ENCODE measurements around the gene DTNBP1. TPM values are rescaled to one million over a fixed set of nuclear protein-coding genes. Genes with fewer than 3 reads are reported as not detected.
"Not testable (repeated sequence)": the region's sequence is repeated elsewhere in the genome, so short reads cannot be mapped to it uniquely, and the experiment has no call there.

Gene DTNBP1
- total RNA-seq, 2 experiments from 2014 or later: 14.6 to 16.3 TPM

GRCh38 chr6:15543332-15543917, 119.4 kb downstream of the DTNBP1 start:
- H3K36me3 Mint-ChIP-seq (ENCODE audit: low read depth); H3K27me3 Mint-ChIP-seq (ENCODE audit: low read depth); DNase-seq; H3K4me3 Mint-ChIP-seq; H3K4me1 Mint-ChIP-seq (ENCODE audit: low read depth); H3K27ac Mint-ChIP-seq; H3K9me3 Mint-ChIP-seq; CTCF ChIA-PET; intact Hi-C loops (cut with micrococcal nuclease): not testable (repeated sequence)

- Mint-ChIP-seq H3K4me3 (no peak overlapping the region), H3K36me3 (ENCODE audit: low read depth) (peaks cover 8% of the 10 kb centered on the region), H3K27ac (no peak overlapping the region), H3K9me3 (peaks cover 8% of the 10 kb centered on the region), H3K27me3 (ENCODE audit: low read depth) (no peaks in the 10 kb centered on the region), H3K4me1 (ENCODE audit: low read depth) (no peaks in the 10 kb centered on the region)
- intact Hi-C loops (cut with micrococcal nuclease): no loop called here
- no peak for DNase-seq
- CTCF ChIA-PET: interaction anchor here (0.6 kb wide), 1 partner anchor 76 kb away, joined by 5 read pairs; no protein-coding TSS in a partner anchor
Measured at GRCh38 chr6:15539722-15540270, 123.0 kb downstream of the DTNBP1 start.

- intact Hi-C loops (cut with micrococcal nuclease): no loop called here
- no peaks in the 10 kb centered on the region for H3K4me1 Mint-ChIP-seq (ENCODE audit: low read depth)
- peaks cover 6% of the 10 kb centered on the region for H3K36me3 Mint-ChIP-seq (ENCODE audit: low read depth)
- no peak overlapping the region for H3K4me3 Mint-ChIP-seq
- H3K27ac Mint-ChIP-seq: no peak overlapping the region
- CTCF ChIA-PET: interaction anchor here (0.8 kb wide), 1 partner anchor 166 kb away, joined by 3 read pairs; no protein-coding TSS in a partner anchor
- H3K9me3 Mint-ChIP-seq: peaks cover 3% of the 10 kb centered on the region
- no peak for DNase-seq
- no peaks in the 10 kb centered on the region for H3K27me3 Mint-ChIP-seq (ENCODE audit: low read depth)
Measured at GRCh38 chr6:15538766-15539495, 123.9 kb downstream of the DTNBP1 start.

- H3K36me3 Mint-ChIP-seq (ENCODE audit: low read depth): peaks cover 2% of the 10 kb centered on the region
- H3K27me3 Mint-ChIP-seq (ENCODE audit: low read depth): no peaks in the 10 kb centered on the region
- H3K9me3 Mint-ChIP-seq: no peaks in the 10 kb centered on the region
- intact Hi-C loops (cut with micrococcal nuclease): no loop called here
- H3K4me1 Mint-ChIP-seq (ENCODE audit: low read depth): no peaks in the 10 kb centered on the region
- H3K27ac Mint-ChIP-seq: no peak overlapping the region
- H3K4me3 Mint-ChIP-seq: no peak overlapping the region
- no peak for DNase-seq
- CTCF ChIA-PET: interaction anchor here (0.8 kb wide), 1 partner anchor 167 kb away, joined by 3 read pairs; no protein-coding TSS in a partner anchor
Measured at GRCh38 chr6:15538106-15538505, 124.7 kb downstream of the DTNBP1 start.

GRCh38 chr6:15536198-15536955, 126.5 kb downstream of the DTNBP1 start:
- CTCF ChIA-PET: no interaction called here
- Mint-ChIP-seq H3K27me3 (ENCODE audit: low read depth) (no peaks in the 10 kb centered on the region), H3K4me3 (no peak overlapping the region), H3K36me3 (ENCODE audit: low read depth) (peaks cover 6% of the 10 kb centered on the region), H3K27ac (no peak overlapping the region), H3K9me3 (no peaks in the 10 kb centered on the region), H3K4me1 (ENCODE audit: low read depth) (no peaks in the 10 kb centered on the region)
- DNase-seq: no peak
- intact Hi-C loops (cut with micrococcal nuclease): no loop called here

GRCh38 chr6:15535495-15536197, 127.2 kb downstream of the DTNBP1 start:
- Mint-ChIP-seq H3K36me3 (ENCODE audit: low read depth) (peaks cover 11% of the 10 kb centered on the region), H3K27ac (no peak overlapping the region), H3K27me3 (ENCODE audit: low read depth) (no peaks in the 10 kb centered on the region), H3K9me3 (no peaks in the 10 kb centered on the region), H3K4me1 (ENCODE audit: low read depth) (peaks cover 6% of the 10 kb centered on the region), H3K4me3 (no peak overlapping the region)
- CTCF ChIA-PET: no interaction called here
- intact Hi-C loops (cut with micrococcal nuclease): no loop called here
- DNase-seq: no peak

- DNase-seq: no peak
- peaks cover 12% of the 10 kb centered on the region for H3K4me1 Mint-ChIP-seq (ENCODE audit: low read depth)
- no peak overlapping the region for H3K4me3 Mint-ChIP-seq
- intact Hi-C loops (cut with micrococcal nuclease): no loop called here
- H3K27ac Mint-ChIP-seq: no peak overlapping the region
- H3K9me3 Mint-ChIP-seq: no peaks in the 10 kb centered on the region
- CTCF ChIA-PET: interaction anchor here (0.7 kb wide), 1 partner anchor 88 kb away, joined by 3 read pairs; no protein-coding TSS in a partner anchor
- H3K27me3 Mint-ChIP-seq (ENCODE audit: low read depth): no peaks in the 10 kb centered on the region
- peaks cover 16% of the 10 kb centered on the region for H3K36me3 Mint-ChIP-seq (ENCODE audit: low read depth)
Measured at GRCh38 chr6:15534974-15535373, 127.9 kb downstream of the DTNBP1 start.

- CTCF ChIA-PET: no interaction called here
- Mint-ChIP-seq H3K9me3 (no peaks in the 10 kb centered on the region), H3K27ac (no peak overlapping the region), H3K36me3 (ENCODE audit: low read depth) (peaks cover 25% of the 10 kb centered on the region), H3K4me1 (ENCODE audit: low read depth) (peaks cover 14% of the 10 kb centered on the region), H3K4me3 (no peak overlapping the region), H3K27me3 (ENCODE audit: low read depth) (no peaks in the 10 kb centered on the region)
- DNase-seq: no peak
- intact Hi-C loops (cut with micrococcal nuclease): no loop called here
Measured at GRCh38 chr6:15533379-15534026, 129.3 kb downstream of the DTNBP1 start.

- DNase-seq: no peak
- H3K4me3 Mint-ChIP-seq: no peak overlapping the region
- intact Hi-C loops (cut with micrococcal nuclease): no loop called here
- peaks cover 14% of the 10 kb centered on the region for H3K4me1 Mint-ChIP-seq (ENCODE audit: low read depth)
- no peaks in the 10 kb centered on the region for H3K27me3 Mint-ChIP-seq (ENCODE audit: low read depth)
- H3K36me3 Mint-ChIP-seq (ENCODE audit: low read depth): peaks cover 32% of the 10 kb centered on the region
- CTCF ChIA-PET: interaction anchor here (0.7 to 1.1 kb wide), 2 partner anchors 89 to 506 kb away, joined by 3 read pairs; no protein-coding TSS in a partner anchor
- H3K27ac Mint-ChIP-seq: no peak overlapping the region
- peaks cover 3% of the 10 kb centered on the region for H3K9me3 Mint-ChIP-seq
Measured at GRCh38 chr6:15531973-15532372, 130.9 kb downstream of the DTNBP1 start.

- Mint-ChIP-seq H3K4me3 (no peak overlapping the region), H3K27ac (no peak overlapping the region), H3K36me3 (ENCODE audit: low read depth) (peaks cover 46% of the 10 kb centered on the region), H3K9me3 (peaks cover 3% of the 10 kb centered on the region), H3K4me1 (ENCODE audit: low read depth) (peaks cover 20% of the 10 kb centered on the region), H3K27me3 (ENCODE audit: low read depth) (no peaks in the 10 kb centered on the region)
- intact Hi-C loops (cut with micrococcal nuclease): no loop called here
- CTCF ChIA-PET: no interaction called here
- no peak for DNase-seq
Measured at GRCh38 chr6:15530411-15530810, 132.4 kb downstream of the DTNBP1 start.

- intact Hi-C loops (cut with micrococcal nuclease): loop anchor here (10.0 kb wide), 1 partner anchor 96 kb away; no protein-coding TSS in a partner anchor
- H3K4me3 Mint-ChIP-seq: no peak overlapping the region
Measured at GRCh38 chr6:15528870-15529269, 134.0 kb downstream of the DTNBP1 start.

More at GRCh38 chr6:15528870-15529269, 134.0 kb downstream of the DTNBP1 start:
- Mint-ChIP-seq H3K4me1 (ENCODE audit: low read depth) (peaks cover 21% of the 10 kb centered on the region), H3K27me3 (ENCODE audit: low read depth) (no peaks in the 10 kb centered on the region), H3K36me3 (ENCODE audit: low read depth) (peaks cover 59% of the 10 kb centered on the region), H3K27ac (no peak overlapping the region), H3K9me3 (peaks cover 3% of the 10 kb centered on the region)
- no peak for DNase-seq
- CTCF ChIA-PET: no interaction called here
